GM23338 (cell line): ENCODE results near the gene EML1. TPM values are rescaled to one million over a fixed set of nuclear protein-coding genes. Genes with fewer than 3 reads are reported as not detected.

ENCODE experiments used
- ATAC-seq: fragments of 200-7000 bp; cut with Tn5 transposase; 3 replicates; pipeline ENCODE4 v1.9.1; 2020
- DNase-seq: peaks from one replicate; pipeline ENCODE4 v3.0.0-alpha.2; 2015; ENCODE audit warnings: low spot score
- H2AFZ ChIP-seq: fragments of 200-600 bp; sonication (generic); 2 replicates; pipeline ENCODE4 v1.8.0; 2016; ENCODE audit warnings: antibody characterized with exemption, mild to moderate bottlenecking, moderate library complexity
- H3F3A ChIP-seq: fragments of 200-600 bp; sonication (generic); replicated peaks from 2 replicates; pipeline ENCODE4 v1.8.0; 2017; ENCODE audit warnings: antibody characterized with exemption, mixed run types, low read depth
- H3K27ac ChIP-seq: fragments of 200-600 bp; sonication (generic); 2 replicates; pipeline ENCODE4 v1.6.1; 2016; ENCODE audit warnings: low read depth
- H3K27me3 ChIP-seq: fragments of 200-600 bp; sonication (generic); 2 replicates; pipeline ENCODE4 v1.8.0; 2016; ENCODE audit warnings: mild to moderate bottlenecking, mixed run types, moderate library complexity; ENCODE audit not compliant: insufficient read depth
- H3K36me3 ChIP-seq: fragments of 200-600 bp; sonication (generic); 2 replicates; pipeline ENCODE4 v1.8.0; 2016; ENCODE audit warnings: mild to moderate bottlenecking; ENCODE audit not compliant: insufficient read depth
- H3K4me1 ChIP-seq: fragments of 200-600 bp; sonication (generic); 2 replicates; pipeline ENCODE4 v1.8.0; 2016; ENCODE audit warnings: mild to moderate bottlenecking, moderate library complexity; ENCODE audit not compliant: insufficient read depth
- H3K4me2 ChIP-seq: fragments of 200-600 bp; sonication (generic); 2 replicates; pipeline ENCODE4 v1.7.1; 2017; ENCODE audit warnings: mixed run types
- H3K4me3 ChIP-seq: fragments of 200-600 bp; sonication (generic); 2 replicates; pipeline ENCODE4 v1.6.1; 2016; ENCODE audit warnings: mixed run types
- H3K79me2 ChIP-seq: fragments of 200-600 bp; sonication (generic); replicated peaks from 2 replicates; pipeline ENCODE4 v1.8.0; 2017; ENCODE audit warnings: mild to moderate bottlenecking; ENCODE audit not compliant: insufficient read depth
- H3K9me2 ChIP-seq: fragments of 200-600 bp; sonication (generic); 2 replicates; pipeline ENCODE4 v1.8.0; 2017; ENCODE audit not compliant: insufficient read depth
- H4K20me1 ChIP-seq: fragments of 200-600 bp; sonication (generic); replicated peaks from 2 replicates; pipeline ENCODE4 v1.8.0; 2017; ENCODE audit warnings: mild to moderate bottlenecking; ENCODE audit not compliant: insufficient read depth
- H3K27ac Mint-ChIP-seq: 2 replicates; pipeline ENCODE4 v1.8.0; 2020; ENCODE audit warnings: inconsistent platforms, mild to moderate bottlenecking, moderate library complexity, mixed read lengths
- H3K27me3 Mint-ChIP-seq: 3 replicates; pipeline ENCODE4 v1.8.0; 2022; ENCODE audit warnings: low read depth, mild to moderate bottlenecking, moderate library complexity, mixed read lengths, inconsistent platforms; ENCODE audit not compliant: insufficient read depth, poor library complexity
- H3K36me3 Mint-ChIP-seq: 3 replicates; pipeline ENCODE4 v1.8.0; 2021; ENCODE audit warnings: low read depth, mild to moderate bottlenecking, inconsistent platforms, moderate library complexity, mixed read lengths
- H3K4me1 Mint-ChIP-seq: 3 replicates; pipeline ENCODE4 v1.8.0; 2020; ENCODE audit warnings: mild to moderate bottlenecking, inconsistent platforms, mixed read lengths
- H3K4me3 Mint-ChIP-seq: 3 replicates; pipeline ENCODE4 v1.8.0; 2021; ENCODE audit warnings: moderate library complexity, mild to moderate bottlenecking, inconsistent platforms, mixed read lengths
- H3K9me3 Mint-ChIP-seq: 3 replicates; pipeline ENCODE4 v1.8.0; 2020; ENCODE audit warnings: moderate library complexity, mild to moderate bottlenecking, inconsistent platforms, mixed read lengths
- CREB1 ChIP-seq: fragments of 250-450 bp; sonication (Bioruptor Pico); IDR thresholded peaks from 2 replicates; pipeline ENCODE4 v1.5.0; 2020; ENCODE audit warnings: low read depth, mild to moderate bottlenecking, moderate library complexity
- JUNB ChIP-seq: IDR thresholded peaks from one replicate; pipeline ENCODE4 v1.6.1; 2016; ENCODE audit warnings: antibody characterized with exemption; ENCODE audit not compliant: unreplicated experiment
- NANOG ChIP-seq: IDR thresholded peaks from 2 replicates; pipeline ENCODE4 v1.6.1; 2016; ENCODE audit warnings: antibody characterized with exemption, borderline replicate concordance
- ZNF114 ChIP-seq: fragments of 250-450 bp; sonication (Bioruptor Pico); IDR thresholded peaks from 2 replicates; pipeline ENCODE4 v1.5.0; 2020; ENCODE audit warnings: mild to moderate bottlenecking, moderate library complexity
- polyA plus RNA-seq: library from polyadenylated mRNA; unstranded; fragments of >200 nt; fragmentation: Nextera tagmentation; extraction: Ambion mirVana; gene quantifications from 2 replicates; pipeline ENCODE4 v1.2.1, GENCODE V29; 2016
- total RNA-seq: library from RNA; depleted of rRNA; stranded (reverse); fragments of >200 nt; shearing (Covaris generic); gene quantifications from 2 replicates; pipeline ENCODE4 v1.2.3, GENCODE V29; 2014
- TF ChIP-seq, protein P1 (sequence below), 2 experiments: fragments of 200-600 bp in 1 of 2; sonication (generic) in 1 of 2; conservative IDR thresholded peaks; 2 replicates each; pipeline versions ENCODE4 v1.5.1 to v1.6.1; 2016 to 2017; ENCODE audit warnings: antibody characterized with exemption in 2 of 2, low read depth in 2 of 2, mild to moderate bottlenecking in 2 of 2, moderate library complexity in 1 of 2
- TF ChIP-seq, protein P2 (sequence below): IDR thresholded peaks from 2 replicates; pipeline ENCODE4 v1.6.1; 2016; ENCODE audit warnings: antibody characterized with exemption
- TF ChIP-seq, protein P3 (sequence below): fragments of 250-450 bp; sonication (Bioruptor Pico); IDR thresholded peaks from 2 replicates; pipeline ENCODE4 v1.5.0; 2020; ENCODE audit warnings: mild to moderate bottlenecking, moderate library complexity
- TF ChIP-seq, protein P4 (sequence below): IDR thresholded peaks from one replicate; pipeline ENCODE4 v1.6.1; 2018; ENCODE audit warnings: antibody characterized with exemption; ENCODE audit not compliant: unreplicated experiment

The EML1 gene
- total and polyA plus RNA-seq, 2 experiments from 2014 or later, result 7.0 to 18.1 TPM

DNA sequence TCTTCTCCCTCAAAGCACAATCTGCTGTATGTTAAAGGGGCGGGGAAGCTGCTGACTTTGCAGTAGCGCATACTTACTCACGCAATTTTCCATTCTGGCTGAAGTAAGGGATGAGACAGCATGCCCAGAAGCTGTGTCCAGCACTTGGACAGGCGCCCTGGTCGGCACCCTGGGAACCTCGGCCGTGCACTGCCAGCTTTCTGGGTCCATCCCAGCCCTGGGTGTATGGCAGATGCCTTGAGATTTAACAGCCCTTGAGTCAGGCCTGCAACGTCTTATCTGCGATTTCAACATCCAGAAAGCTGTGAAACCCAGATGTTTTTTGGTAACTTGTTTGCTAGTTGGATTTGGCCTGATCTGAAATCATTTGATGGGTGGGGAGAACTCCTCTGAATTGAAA is 16.1 kb downstream of the EML1 start (continued):
- TF ChIP-seq, protein P1, sequence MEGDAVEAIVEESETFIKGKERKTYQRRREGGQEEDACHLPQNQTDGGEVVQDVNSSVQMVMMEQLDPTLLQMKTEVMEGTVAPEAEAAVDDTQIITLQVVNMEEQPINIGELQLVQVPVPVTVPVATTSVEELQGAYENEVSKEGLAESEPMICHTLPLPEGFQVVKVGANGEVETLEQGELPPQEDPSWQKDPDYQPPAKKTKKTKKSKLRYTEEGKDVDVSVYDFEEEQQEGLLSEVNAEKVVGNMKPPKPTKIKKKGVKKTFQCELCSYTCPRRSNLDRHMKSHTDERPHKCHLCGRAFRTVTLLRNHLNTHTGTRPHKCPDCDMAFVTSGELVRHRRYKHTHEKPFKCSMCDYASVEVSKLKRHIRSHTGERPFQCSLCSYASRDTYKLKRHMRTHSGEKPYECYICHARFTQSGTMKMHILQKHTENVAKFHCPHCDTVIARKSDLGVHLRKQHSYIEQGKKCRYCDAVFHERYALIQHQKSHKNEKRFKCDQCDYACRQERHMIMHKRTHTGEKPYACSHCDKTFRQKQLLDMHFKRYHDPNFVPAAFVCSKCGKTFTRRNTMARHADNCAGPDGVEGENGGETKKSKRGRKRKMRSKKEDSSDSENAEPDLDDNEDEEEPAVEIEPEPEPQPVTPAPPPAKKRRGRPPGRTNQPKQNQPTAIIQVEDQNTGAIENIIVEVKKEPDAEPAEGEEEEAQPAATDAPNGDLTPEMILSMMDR (conservative IDR thresholded peaks at IDR 0.05; ENCODE audit: low read depth in 2 of 2), result no peak
- TF ChIP-seq NANOG (no peak), ZNF114 (no peak)

DNA sequence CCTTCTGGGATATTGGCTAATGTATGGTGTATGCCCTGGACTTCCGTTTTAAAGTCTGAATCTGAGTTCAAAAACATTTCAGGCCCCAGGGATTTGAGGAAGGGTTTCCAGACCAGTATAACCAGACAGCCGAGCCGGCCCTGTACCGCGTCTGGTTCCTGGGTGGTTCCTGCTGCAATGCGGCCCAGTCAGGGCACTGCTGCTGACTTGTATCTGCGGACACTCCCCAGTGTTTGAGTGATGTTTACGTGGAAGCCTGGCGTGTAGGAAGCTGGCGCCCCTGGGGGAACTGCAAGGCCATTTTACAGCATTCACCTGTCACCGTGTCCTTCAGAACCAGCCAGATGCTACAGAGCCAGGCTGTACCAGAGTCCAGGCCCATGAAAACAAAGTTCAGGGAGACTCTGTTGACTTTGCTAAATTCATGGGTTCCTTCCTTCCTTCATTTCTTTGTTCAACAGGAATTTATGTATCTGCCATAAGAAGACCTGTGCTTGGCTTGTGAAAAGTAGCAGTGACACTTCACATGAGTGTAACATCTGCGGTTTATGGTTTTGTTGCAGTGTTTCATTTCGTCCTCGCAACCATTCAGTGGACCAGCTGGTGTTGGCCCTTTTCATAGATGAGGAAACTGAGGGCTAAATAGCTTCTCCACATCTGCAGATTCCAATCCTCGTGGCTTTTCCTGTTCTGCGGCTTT is 16.8 kb downstream of the EML1 start:
- DNase-seq (no peak), ATAC-seq (peak; percentile 15)
- Histone ChIP-seq H4K20me1 (no peaks in the 10 kb centered on the region; the same call in 1 of the 2 replicates), H3K79me2 (peaks cover 10% of the 10 kb centered on the region; the same call in 1 of the 2 replicates), H3K4me1 (no peaks in the 10 kb centered on the region), H3K4me3 (no peak overlapping the region), H3K36me3 (no peaks in the 10 kb centered on the region), H3F3A (no peaks in the 10 kb centered on the region), H3K9me2 (no peaks in the 10 kb centered on the region), H3K27me3 (no peaks in the 10 kb centered on the region), H3K4me2 (no peak overlapping the region), H3K27ac (no peak overlapping the region), H2AFZ (no peak overlapping the region)
- H3K27me3 Mint-ChIP-seq, result peaks cover 6% of the 10 kb centered on the region
- TF ChIP-seq, protein P2, sequence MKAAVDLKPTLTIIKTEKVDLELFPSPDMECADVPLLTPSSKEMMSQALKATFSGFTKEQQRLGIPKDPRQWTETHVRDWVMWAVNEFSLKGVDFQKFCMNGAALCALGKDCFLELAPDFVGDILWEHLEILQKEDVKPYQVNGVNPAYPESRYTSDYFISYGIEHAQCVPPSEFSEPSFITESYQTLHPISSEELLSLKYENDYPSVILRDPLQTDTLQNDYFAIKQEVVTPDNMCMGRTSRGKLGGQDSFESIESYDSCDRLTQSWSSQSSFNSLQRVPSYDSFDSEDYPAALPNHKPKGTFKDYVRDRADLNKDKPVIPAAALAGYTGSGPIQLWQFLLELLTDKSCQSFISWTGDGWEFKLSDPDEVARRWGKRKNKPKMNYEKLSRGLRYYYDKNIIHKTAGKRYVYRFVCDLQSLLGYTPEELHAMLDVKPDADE, result no peak
- no peak for TF ChIP-seq JUNB
- TF ChIP-seq, protein P1 (conservative IDR thresholded peaks at IDR 0.05; ENCODE audit: low read depth in 2 of 2), result peak in 1 of 2 experiments; percentile 16; a peak in 1 of 4 replicates
- TF ChIP-seq, protein P3, sequence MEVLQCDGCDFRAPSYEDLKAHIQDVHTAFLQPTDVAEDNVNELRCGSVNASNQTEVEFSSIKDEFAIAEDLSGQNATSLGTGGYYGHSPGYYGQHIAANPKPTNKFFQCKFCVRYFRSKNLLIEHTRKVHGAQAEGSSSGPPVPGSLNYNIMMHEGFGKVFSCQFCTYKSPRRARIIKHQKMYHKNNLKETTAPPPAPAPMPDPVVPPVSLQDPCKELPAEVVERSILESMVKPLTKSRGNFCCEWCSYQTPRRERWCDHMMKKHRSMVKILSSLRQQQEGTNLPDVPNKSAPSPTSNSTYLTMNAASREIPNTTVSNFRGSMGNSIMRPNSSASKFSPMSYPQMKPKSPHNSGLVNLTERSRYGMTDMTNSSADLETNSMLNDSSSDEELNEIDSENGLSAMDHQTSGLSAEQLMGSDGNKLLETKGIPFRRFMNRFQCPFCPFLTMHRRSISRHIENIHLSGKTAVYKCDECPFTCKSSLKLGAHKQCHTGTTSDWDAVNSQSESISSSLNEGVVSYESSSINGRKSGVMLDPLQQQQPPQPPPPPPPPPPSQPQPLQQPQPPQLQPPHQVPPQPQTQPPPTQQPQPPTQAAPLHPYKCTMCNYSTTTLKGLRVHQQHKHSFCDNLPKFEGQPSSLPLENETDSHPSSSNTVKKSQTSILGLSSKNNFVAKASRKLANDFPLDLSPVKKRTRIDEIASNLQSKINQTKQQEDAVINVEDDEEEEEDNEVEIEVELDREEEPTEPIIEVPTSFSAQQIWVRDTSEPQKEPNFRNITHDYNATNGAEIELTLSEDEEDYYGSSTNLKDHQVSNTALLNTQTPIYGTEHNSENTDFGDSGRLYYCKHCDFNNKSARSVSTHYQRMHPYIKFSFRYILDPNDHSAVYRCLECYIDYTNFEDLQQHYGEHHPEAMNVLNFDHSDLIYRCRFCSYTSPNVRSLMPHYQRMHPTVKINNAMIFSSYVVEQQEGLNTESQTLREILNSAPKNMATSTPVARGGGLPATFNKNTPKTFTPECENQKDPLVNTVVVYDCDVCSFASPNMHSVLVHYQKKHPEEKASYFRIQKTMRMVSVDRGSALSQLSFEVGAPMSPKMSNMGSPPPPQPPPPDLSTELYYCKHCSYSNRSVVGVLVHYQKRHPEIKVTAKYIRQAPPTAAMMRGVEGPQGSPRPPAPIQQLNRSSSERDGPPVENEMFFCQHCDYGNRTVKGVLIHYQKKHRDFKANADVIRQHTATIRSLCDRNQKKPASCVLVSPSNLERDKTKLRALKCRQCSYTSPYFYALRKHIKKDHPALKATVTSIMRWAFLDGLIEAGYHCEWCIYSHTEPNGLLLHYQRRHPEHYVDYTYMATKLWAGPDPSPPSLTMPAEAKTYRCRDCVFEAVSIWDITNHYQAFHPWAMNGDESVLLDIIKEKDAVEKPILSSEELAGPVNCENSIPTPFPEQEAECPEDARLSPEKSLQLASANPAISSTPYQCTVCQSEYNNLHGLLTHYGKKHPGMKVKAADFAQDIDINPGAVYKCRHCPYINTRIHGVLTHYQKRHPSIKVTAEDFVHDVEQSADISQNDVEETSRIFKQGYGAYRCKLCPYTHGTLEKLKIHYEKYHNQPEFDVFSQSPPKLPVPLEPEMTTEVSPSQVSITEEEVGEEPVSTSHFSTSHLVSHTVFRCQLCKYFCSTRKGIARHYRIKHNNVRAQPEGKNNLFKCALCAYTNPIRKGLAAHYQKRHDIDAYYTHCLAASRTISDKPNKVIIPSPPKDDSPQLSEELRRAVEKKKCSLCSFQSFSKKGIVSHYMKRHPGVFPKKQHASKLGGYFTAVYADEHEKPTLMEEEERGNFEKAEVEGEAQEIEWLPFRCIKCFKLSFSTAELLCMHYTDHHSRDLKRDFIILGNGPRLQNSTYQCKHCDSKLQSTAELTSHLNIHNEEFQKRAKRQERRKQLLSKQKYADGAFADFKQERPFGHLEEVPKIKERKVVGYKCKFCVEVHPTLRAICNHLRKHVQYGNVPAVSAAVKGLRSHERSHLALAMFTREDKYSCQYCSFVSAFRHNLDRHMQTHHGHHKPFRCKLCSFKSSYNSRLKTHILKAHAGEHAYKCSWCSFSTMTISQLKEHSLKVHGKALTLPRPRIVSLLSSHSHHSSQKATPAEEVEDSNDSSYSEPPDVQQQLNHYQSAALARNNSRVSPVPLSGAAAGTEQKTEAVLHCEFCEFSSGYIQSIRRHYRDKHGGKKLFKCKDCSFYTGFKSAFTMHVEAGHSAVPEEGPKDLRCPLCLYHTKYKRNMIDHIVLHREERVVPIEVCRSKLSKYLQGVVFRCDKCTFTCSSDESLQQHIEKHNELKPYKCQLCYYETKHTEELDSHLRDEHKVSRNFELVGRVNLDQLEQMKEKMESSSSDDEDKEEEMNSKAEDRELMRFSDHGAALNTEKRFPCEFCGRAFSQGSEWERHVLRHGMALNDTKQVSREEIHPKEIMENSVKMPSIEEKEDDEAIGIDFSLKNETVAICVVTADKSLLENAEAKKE, result no peak
- TF ChIP-seq, protein P4, sequence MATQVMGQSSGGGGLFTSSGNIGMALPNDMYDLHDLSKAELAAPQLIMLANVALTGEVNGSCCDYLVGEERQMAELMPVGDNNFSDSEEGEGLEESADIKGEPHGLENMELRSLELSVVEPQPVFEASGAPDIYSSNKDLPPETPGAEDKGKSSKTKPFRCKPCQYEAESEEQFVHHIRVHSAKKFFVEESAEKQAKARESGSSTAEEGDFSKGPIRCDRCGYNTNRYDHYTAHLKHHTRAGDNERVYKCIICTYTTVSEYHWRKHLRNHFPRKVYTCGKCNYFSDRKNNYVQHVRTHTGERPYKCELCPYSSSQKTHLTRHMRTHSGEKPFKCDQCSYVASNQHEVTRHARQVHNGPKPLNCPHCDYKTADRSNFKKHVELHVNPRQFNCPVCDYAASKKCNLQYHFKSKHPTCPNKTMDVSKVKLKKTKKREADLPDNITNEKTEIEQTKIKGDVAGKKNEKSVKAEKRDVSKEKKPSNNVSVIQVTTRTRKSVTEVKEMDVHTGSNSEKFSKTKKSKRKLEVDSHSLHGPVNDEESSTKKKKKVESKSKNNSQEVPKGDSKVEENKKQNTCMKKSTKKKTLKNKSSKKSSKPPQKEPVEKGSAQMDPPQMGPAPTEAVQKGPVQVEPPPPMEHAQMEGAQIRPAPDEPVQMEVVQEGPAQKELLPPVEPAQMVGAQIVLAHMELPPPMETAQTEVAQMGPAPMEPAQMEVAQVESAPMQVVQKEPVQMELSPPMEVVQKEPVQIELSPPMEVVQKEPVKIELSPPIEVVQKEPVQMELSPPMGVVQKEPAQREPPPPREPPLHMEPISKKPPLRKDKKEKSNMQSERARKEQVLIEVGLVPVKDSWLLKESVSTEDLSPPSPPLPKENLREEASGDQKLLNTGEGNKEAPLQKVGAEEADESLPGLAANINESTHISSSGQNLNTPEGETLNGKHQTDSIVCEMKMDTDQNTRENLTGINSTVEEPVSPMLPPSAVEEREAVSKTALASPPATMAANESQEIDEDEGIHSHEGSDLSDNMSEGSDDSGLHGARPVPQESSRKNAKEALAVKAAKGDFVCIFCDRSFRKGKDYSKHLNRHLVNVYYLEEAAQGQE, result no peak
- TF ChIP-seq CREB1 (CRISPR knock-in tag), result no peak
- no peak for TF ChIP-seq NANOG
- H3K9me3 Mint-ChIP-seq, result no peaks in the 10 kb centered on the region
- no peak overlapping the region for H3K4me3 Mint-ChIP-seq
- H3K27ac Mint-ChIP-seq, result no peak overlapping the region
- H3K4me1 Mint-ChIP-seq, result peaks cover 2% of the 10 kb centered on the region; the same call in 2 of the 3 replicates
- H3K36me3 Mint-ChIP-seq, result no peaks in the 10 kb centered on the region
